Testis (tissue), 2 donors: Measurements from ENCODE around the gene XYLB.

Experiments used
- POLR2A ChIP-seq: fragments of 450-650 bp; IDR thresholded peaks from one replicate; pipeline ENCODE4 v1.6.1; 2017; ENCODE audit warnings: antibody characterized with exemption, mild to moderate bottlenecking, moderate library complexity
- TF ChIP-seq, protein P1 (sequence below), 3 experiments: fragments of 450-650 bp in 2 of 3; fragments of 200-600 bp in 1 of 3; sonication (generic) in 1 of 3; IDR thresholded peaks; one replicate each; pipeline ENCODE4 v1.5.1; 2016 to 2019; ENCODE audit warnings: antibody characterized with exemption in 3 of 3, mild to moderate bottlenecking in 2 of 3, moderate library complexity in 1 of 3

- TF ChIP-seq POLR2A: no peak
- TF ChIP-seq, protein P1, sequence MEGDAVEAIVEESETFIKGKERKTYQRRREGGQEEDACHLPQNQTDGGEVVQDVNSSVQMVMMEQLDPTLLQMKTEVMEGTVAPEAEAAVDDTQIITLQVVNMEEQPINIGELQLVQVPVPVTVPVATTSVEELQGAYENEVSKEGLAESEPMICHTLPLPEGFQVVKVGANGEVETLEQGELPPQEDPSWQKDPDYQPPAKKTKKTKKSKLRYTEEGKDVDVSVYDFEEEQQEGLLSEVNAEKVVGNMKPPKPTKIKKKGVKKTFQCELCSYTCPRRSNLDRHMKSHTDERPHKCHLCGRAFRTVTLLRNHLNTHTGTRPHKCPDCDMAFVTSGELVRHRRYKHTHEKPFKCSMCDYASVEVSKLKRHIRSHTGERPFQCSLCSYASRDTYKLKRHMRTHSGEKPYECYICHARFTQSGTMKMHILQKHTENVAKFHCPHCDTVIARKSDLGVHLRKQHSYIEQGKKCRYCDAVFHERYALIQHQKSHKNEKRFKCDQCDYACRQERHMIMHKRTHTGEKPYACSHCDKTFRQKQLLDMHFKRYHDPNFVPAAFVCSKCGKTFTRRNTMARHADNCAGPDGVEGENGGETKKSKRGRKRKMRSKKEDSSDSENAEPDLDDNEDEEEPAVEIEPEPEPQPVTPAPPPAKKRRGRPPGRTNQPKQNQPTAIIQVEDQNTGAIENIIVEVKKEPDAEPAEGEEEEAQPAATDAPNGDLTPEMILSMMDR (IDR thresholded peaks at IDR 0.05): no peak
Observed at GRCh38 chr3:38370861-38371260, 24.3 kb downstream of the XYLB start.
